IgD-negative memory B cell (primary cell): ENCODE data around the gene MRPS12. TPM values are rescaled to one million over a fixed set of nuclear protein-coding genes. Genes with fewer than 3 reads are reported as not detected.

Source experiments
- H3K27ac Mint-ChIP-seq, 3 donors: one replicate each; pipeline ENCODE4 v1.8.0; 2020 to 2022; ENCODE audit warnings: mild to moderate bottlenecking in 3 of 3, mixed read lengths in 3 of 3, moderate library complexity in 1 of 3
- H3K27me3 Mint-ChIP-seq: one replicate; pipeline ENCODE4 v1.8.0; 2021; ENCODE audit warnings: mixed read lengths
- H3K36me3 Mint-ChIP-seq: one replicate; pipeline ENCODE4 v1.8.0; 2020; ENCODE audit warnings: mild to moderate bottlenecking, mixed read lengths
- H3K4me1 Mint-ChIP-seq, 3 donors: one replicate each; pipeline ENCODE4 v1.8.0; 2020 to 2022; ENCODE audit warnings: mixed read lengths in 3 of 3, mild to moderate bottlenecking in 1 of 3
- H3K4me3 Mint-ChIP-seq, 4 donors: one replicate each; pipeline ENCODE4 v1.8.0; 2020 to 2022; ENCODE audit warnings: mild to moderate bottlenecking in 4 of 4, mixed read lengths in 4 of 4, moderate library complexity in 3 of 4
- H3K9me3 Mint-ChIP-seq, 3 donors: one replicate each; pipeline ENCODE4 v1.8.0; 2020 to 2021; ENCODE audit warnings: mixed read lengths in 3 of 3, mild to moderate bottlenecking in 1 of 3
- polyA plus RNA-seq: library from polyadenylated mRNA; unstranded; fragments of 300-500 nt; fragmentation: Illumina TruSeq; gene quantifications from one replicate; pipeline ENCODE4 v1.2.3, GENCODE V29; 2021

The MRPS12 gene
- polyA plus RNA-seq, 1 donor from 2014 or later, result 75.4 TPM

DNA sequence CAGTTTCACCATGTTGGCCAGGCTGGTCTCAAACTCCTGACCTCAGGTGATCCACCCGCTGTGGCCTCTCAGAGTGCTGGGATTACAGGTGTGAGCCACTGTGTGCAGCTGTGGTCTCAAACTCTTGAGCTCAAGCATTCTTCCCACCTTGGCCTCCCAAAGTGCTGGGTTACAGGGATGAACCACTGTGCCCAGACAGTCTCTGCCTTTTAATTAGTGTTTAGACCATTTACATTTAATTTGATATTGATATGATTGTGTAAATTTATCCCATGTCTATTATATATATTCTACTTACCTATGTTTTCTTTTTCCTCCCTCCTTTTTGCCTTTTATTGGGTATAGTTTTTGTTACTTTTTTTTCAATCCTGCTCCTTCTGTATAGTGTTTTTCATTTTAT, 29.1 kb upstream of the MRPS12 start:
- Mint-ChIP-seq H3K36me3 (peaks cover 8% of the 10 kb centered on the region), H3K4me1 (peaks cover 13 to 29% (median 26%) of the 10 kb centered on the region in 3 donors), H3K27me3 (peaks cover 3% of the 10 kb centered on the region), H3K9me3 (no peaks in the 10 kb centered on the region), H3K27ac (no peak overlapping the region), H3K4me3 (peak overlapping the region; percentile 16 to 84 (median 35))

DNA sequence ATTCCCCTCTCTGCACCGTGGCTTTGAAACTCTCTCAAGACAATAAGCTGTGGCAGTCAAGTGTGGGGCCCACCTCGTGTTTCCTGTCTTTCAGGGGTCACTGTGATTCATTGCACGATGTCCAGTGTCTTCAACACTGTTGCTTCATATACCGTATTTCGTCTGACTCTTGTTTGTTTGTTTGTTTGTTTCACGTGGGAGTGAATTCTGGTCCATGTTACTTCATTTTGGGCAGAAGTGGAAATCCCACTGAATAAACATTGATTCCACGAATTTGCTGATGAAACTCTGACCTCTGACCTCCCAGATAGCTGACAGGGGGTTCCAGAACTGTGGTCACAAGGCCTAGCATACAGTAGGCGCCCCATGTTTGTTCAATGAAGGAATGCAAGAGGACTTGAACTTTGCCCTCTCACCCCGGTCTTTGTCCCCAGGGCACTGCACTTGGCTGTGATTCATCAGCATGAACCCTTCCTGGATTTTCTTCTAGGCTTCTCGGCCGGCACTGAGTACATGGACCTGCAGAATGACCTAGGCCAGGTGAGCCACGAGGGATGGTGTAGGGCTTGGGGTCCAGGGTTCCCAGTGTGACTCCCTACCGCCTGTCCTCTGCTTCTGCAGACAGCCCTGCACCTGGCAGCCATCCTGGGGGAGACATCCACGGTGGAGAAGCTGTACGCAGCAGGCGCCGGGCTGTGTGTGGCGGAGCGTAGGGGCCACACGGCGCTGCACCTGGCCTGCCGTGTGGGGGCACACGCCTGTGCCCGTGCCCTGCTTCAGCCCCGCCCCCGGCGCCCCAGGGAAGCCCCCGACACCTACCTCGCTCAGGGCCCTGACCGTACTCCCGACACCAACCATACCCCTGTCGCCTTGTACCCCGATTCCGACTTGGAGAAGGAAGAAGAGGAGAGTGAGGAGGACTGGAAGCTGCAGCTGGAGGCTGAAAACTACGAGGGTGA, 25.9 kb upstream of the MRPS12 start:
- Mint-ChIP-seq H3K4me1 (peaks cover 9 to 24% (median 17%) of the 10 kb centered on the region in 3 donors), H3K27me3 (no peaks in the 10 kb centered on the region), H3K27ac (peak overlapping the region in 1 of 3 donors; percentile 84), H3K4me3 (peak overlapping the region in 1 of 4 donors; percentile 40), H3K9me3 (no peaks in the 10 kb centered on the region), H3K36me3 (peaks cover 16% of the 10 kb centered on the region)

GRCh38 chr19:38905620-38906019, 25.1 kb upstream of the MRPS12 start:
- Mint-ChIP-seq H3K4me1 (peaks cover 8 to 20% (median 13%) of the 10 kb centered on the region in 3 donors), H3K27ac (no peak overlapping the region), H3K4me3 (no peak overlapping the region), H3K9me3 (no peaks in the 10 kb centered on the region), H3K36me3 (peaks cover 16% of the 10 kb centered on the region), H3K27me3 (no peaks in the 10 kb centered on the region)

DNA sequence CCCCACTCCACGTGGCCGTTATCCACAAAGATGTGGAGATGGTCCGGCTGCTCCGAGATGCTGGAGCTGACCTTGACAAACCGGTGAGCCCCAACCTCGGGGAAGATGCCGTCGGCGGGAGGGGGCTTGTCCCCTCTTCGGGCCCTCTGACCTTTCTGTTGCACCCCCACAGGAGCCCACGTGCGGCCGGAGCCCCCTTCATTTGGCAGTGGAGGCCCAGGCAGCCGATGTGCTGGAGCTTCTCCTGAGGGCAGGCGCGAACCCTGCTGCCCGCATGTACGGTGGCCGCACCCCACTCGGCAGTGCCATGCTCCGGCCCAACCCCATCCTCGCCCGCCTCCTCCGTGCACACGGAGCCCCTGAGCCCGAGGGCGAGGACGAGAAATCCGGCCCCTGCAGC, 23.5 kb upstream of the MRPS12 start:
- H3K36me3 Mint-ChIP-seq, result peaks cover 19% of the 10 kb centered on the region
- H3K27me3 Mint-ChIP-seq, result no peaks in the 10 kb centered on the region
- no peaks in the 10 kb centered on the region for H3K9me3 Mint-ChIP-seq
- H3K4me3 Mint-ChIP-seq, result no peak overlapping the region
- H3K4me1 Mint-ChIP-seq, result peaks cover 4 to 13% (median 7%) of the 10 kb centered on the region in 3 donors
- peak overlapping the region in 1 of 3 donors; percentile 81 for H3K27ac Mint-ChIP-seq

DNA sequence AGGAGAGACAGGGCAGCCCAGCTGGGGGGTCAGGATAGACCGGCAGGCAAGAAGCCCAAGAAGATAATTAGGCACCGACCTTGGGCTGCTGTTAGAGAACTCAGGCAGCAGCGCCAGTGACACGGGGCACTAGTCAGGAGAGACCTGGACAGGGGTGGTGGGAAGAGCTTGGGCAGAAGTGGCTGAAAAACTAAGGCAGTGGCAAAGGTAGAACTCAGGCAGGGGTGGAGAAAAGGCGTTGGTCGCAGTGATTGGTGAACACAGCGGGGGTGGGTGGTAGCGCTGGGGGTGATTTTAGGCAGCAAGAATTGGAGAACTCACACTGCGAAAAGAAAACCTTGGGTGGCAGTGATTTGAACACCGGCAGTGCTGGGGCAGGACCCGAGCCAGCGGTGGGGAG, 23.1 kb upstream of the MRPS12 start:
- Mint-ChIP-seq H3K9me3 (no peaks in the 10 kb centered on the region), H3K27ac (peak overlapping the region in 1 of 3 donors; percentile 81), H3K36me3 (peaks cover 19% of the 10 kb centered on the region), H3K27me3 (no peaks in the 10 kb centered on the region), H3K4me1 (peaks cover 4 to 13% (median 7%) of the 10 kb centered on the region in 3 donors), H3K4me3 (no peak overlapping the region)

DNA sequence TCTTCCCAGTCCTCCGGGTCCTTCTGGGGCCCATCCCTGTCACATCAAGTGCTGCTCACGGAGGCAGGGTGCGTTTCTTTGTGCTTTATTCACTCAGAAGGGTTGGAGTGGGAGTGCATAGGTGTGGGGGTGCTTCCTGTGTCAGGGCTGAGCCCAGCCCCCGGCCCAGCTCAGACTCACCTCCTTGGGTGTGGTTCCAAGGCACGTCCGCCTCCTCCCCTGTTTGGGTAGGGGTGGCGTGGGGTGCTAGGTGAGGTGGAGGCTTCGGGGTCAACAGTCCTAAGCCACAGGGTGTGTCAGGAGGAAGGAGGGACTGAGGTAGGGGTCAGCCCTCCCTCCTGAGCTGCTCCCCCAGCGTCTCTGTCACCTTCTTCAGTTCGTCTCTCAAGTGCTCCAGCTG, 21.8 kb upstream of the MRPS12 start:
- H3K4me1 Mint-ChIP-seq, result peaks cover 4 to 10% (median 6%) of the 10 kb centered on the region in 3 donors
- H3K4me3 Mint-ChIP-seq, result no peak overlapping the region
- H3K9me3 Mint-ChIP-seq, result no peaks in the 10 kb centered on the region
- H3K27me3 Mint-ChIP-seq, result no peaks in the 10 kb centered on the region
- H3K36me3 Mint-ChIP-seq, result peaks cover 17% of the 10 kb centered on the region
- H3K27ac Mint-ChIP-seq, result no peak overlapping the region

GRCh38 chr19:38910488-38910887, 20.3 kb upstream of the MRPS12 start:
- no peak overlapping the region for H3K27ac Mint-ChIP-seq
- no peaks in the 10 kb centered on the region for H3K9me3 Mint-ChIP-seq
- H3K36me3 Mint-ChIP-seq, result peaks cover 10% of the 10 kb centered on the region
- H3K4me1 Mint-ChIP-seq, result peaks cover 0 to 3% (median 2%) of the 10 kb centered on the region in 3 donors
- peak overlapping the region in 1 of 4 donors; percentile 47 for H3K4me3 Mint-ChIP-seq
- no peaks in the 10 kb centered on the region for H3K27me3 Mint-ChIP-seq

DNA sequence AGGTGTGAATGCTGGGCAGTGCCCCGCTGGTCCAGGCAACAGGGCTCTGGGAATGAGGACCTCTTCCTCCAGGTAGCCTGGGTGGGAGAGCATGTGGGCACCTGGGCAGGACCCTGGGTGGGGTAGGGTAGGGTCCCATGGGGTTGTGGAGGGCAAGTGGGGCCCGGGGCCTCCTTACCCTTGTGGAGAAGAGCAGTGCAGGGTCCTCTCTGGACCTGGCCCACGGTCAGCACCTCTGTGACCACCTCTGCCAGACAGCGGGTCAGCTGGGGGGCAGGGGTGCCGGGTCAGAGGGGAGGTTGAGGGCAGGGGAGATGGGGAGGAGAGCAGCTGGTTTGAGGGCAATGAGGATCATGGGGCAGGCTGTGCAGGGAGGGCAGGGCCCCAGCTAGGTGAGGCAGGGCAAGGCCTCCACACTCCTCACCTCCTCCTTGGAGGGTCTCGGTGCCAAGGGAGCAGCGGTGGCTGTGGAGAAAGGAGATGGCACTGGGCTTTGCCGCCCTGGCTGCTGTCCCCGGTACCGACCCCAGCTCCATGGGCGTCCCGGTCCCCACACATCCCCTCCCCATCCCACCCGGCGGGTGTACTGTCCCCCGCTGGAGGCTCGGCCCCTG, 19.2 kb upstream of the MRPS12 start:
- H3K4me3 Mint-ChIP-seq, result no peak overlapping the region
- H3K4me1 Mint-ChIP-seq, result peaks cover 0 to 5% (median 2%) of the 10 kb centered on the region in 3 donors
- peaks cover 12% of the 10 kb centered on the region for H3K36me3 Mint-ChIP-seq
- no peak overlapping the region for H3K27ac Mint-ChIP-seq
- no peaks in the 10 kb centered on the region for H3K27me3 Mint-ChIP-seq
- no peaks in the 10 kb centered on the region for H3K9me3 Mint-ChIP-seq

DNA sequence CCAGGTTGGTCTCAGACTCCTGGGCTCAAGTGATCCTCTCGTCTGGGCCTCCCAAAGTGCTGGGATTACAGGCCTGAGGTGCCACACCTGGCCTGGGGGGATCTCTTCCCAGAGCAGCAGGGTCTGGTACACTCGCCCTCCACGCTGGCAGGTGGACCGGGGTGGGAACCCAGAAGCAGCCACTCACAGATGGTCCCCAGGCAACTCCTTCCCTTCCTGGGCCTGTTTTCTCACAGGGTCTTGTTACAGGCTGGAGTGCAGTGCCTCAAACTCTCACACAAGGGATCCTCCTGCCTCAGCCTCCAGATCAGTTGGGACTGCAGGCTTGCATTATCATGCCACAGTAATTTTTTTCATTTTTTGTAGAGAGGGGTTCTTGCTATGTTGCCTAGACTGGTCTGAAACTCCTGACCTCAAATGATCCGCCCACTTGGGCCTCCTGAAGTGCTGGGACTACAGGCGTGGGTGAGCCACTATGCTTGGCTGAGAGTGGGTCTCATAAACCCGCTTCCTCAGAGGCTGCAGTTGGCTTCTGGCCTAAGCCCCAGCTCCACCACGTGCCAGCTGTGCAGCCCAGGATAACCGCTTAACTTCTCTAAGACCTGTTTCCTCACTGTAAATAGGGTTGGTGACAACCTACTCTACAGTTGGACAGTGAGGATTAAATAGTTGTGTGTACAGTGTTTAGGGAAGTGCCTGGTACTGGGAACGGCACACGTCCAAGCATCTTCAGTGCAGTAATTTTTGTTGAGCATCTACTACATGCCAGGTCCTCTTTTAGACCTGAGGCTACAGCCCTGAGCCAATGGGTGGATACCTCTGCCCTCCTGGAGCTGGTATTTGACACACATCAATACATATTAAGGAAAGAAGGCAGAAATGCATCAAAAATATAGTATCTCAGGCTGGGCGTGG, 17.9 kb upstream of the MRPS12 start:
- Mint-ChIP-seq H3K4me3 (no peak overlapping the region), H3K9me3 (no peaks in the 10 kb centered on the region), H3K36me3 (peaks cover 9% of the 10 kb centered on the region), H3K27ac (no peak overlapping the region), H3K27me3 (no peaks in the 10 kb centered on the region), H3K4me1 (peaks cover 0 to 5% (median 2%) of the 10 kb centered on the region in 3 donors)

DNA sequence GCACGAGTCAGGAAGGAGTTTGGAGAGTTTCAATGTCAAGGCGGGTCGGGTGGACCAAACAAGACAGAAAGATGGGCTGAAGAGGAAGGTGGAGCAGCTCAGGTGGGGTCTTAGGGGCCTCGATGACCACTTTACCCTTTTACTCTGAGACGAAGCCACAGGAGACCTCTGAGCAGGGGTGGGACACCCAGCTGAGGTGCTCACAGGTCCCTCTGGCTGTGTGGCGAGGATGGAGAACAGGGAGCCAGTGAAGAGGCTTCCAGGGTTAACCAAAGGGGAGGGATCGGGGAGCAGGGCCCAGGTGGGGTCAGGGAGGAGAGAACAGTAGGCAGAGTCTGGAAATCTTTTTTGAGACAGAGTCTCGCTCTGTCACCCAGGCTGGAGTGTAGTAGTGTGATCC, 16.8 kb upstream of the MRPS12 start:
- Mint-ChIP-seq H3K4me3 (no peak overlapping the region), H3K4me1 (peaks cover 0 to 2% (median 2%) of the 10 kb centered on the region in 3 donors), H3K9me3 (no peaks in the 10 kb centered on the region), H3K36me3 (peaks cover 4% of the 10 kb centered on the region), H3K27ac (no peak overlapping the region), H3K27me3 (no peaks in the 10 kb centered on the region)

DNA sequence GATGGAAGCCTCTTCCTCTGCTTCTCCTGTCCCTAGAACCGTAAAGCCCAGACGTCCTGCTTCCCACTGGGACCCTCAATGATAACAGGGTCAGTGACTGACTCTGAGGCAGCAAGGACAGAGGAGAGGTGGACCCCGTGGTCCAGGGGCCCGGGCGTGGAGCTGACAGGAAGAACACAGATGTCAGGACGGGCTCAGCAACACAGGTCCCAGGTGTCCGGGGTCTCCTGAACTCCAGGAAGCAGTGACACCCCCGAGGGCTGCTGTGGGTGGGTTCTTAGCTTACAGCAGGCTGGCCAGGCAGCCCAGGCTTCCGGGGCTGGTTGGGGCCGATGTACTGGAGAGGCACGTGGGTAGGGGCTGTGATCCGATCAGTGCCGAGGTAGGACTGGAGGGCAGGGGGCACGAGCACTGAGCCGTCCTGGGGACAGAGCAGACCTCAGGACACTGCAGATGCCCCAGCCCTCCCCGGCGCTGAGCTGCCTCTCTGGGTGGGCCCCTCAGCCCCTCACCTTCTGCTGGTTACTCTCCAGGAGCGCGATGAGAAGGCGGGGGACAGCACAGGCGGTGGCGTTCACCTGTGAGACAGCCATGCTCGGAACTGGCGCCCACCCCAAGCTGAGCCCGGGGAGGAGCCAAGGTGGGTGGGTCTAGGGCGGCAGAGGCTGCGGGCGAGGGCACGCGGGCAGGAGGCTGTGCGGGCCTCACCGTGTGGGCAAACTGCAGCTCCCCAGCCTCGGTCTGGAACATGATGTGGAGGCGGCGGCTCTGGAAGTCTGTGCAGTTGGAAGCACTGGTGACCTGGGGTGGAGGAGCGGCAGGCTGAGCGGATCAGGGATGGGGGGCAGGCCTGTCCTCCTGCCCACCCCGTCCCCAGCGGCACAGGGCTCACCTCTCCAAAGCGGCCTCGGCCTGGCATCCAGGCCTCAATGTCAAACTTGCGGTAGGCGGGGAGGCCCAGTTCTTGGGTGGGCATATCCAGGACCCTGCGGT, 15.1 kb upstream of the MRPS12 start:
- Mint-ChIP-seq H3K27me3 (no peaks in the 10 kb centered on the region), H3K9me3 (no peaks in the 10 kb centered on the region), H3K27ac (no peak overlapping the region), H3K4me1 (peaks cover 0 to 2% (median 2%) of the 10 kb centered on the region in 3 donors), H3K36me3 (peaks cover 4% of the 10 kb centered on the region), H3K4me3 (no peak overlapping the region)

- Mint-ChIP-seq H3K4me3 (no peak overlapping the region), H3K4me1 (peaks cover 0 to 2% (median 2%) of the 10 kb centered on the region in 3 donors), H3K27ac (no peak overlapping the region), H3K27me3 (no peaks in the 10 kb centered on the region), H3K9me3 (no peaks in the 10 kb centered on the region), H3K36me3 (peaks cover 9% of the 10 kb centered on the region)
Observed at GRCh38 chr19:38917516-38917915, 13.2 kb upstream of the MRPS12 start.

GRCh38 chr19:38917921-38918491, 12.7 kb upstream of the MRPS12 start:
- Mint-ChIP-seq H3K4me1 (peaks cover 0 to 2% (median 0%) of the 10 kb centered on the region in 3 donors), H3K36me3 (peaks cover 9% of the 10 kb centered on the region), H3K27me3 (no peaks in the 10 kb centered on the region), H3K9me3 (no peaks in the 10 kb centered on the region), H3K27ac (no peak overlapping the region), H3K4me3 (no peak overlapping the region)
